Colon (tissue), 2 donors: ENCODE data around the gene TRPM2.

Source experiments
- FAIRE-seq: peaks from 2 replicates; lab custom pipeline; 2012; peaks lifted over from hg19 to GRCh38; lab: Jason Lieb, UNC
- donor health status: control.
- donor health status: control.

Gene TRPM2

GRCh38 chr21:44322621-44323325, 30.6 kb upstream of the TRPM2 start:
- FAIRE-seq: no peak

GRCh38 chr21:44323591-44323990, 29.8 kb upstream of the TRPM2 start:
- no peak for FAIRE-seq

GRCh38 chr21:44324106-44324853, 29.1 kb upstream of the TRPM2 start:
- no peak for FAIRE-seq

GRCh38 chr21:44324854-44325107, 28.6 kb upstream of the TRPM2 start:
- FAIRE-seq: no peak

GRCh38 chr21:44325386-44326271, 27.8 kb upstream of the TRPM2 start:
- no peak for FAIRE-seq

GRCh38 chr21:44326272-44326647, 27.2 kb upstream of the TRPM2 start:
- FAIRE-seq: no peak

- no peak for FAIRE-seq
Measured at GRCh38 chr21:44326716-44327602, 26.5 kb upstream of the TRPM2 start.

- no peak for FAIRE-seq
Measured at GRCh38 chr21:44327603-44327974, 25.8 kb upstream of the TRPM2 start.

- FAIRE-seq: no peak
Measured at GRCh38 chr21:44328242-44328895, 25.1 kb upstream of the TRPM2 start.

- no peak for FAIRE-seq
Measured at GRCh38 chr21:44329086-44329889, 24.1 kb upstream of the TRPM2 start.

GRCh38 chr21:44329971-44330681, 23.3 kb upstream of the TRPM2 start:
- no peak for FAIRE-seq

- FAIRE-seq: no peak
Measured at GRCh38 chr21:44330698-44331097, 22.7 kb upstream of the TRPM2 start.

GRCh38 chr21:44331209-44331608, 22.2 kb upstream of the TRPM2 start:
- no peak for FAIRE-seq

GRCh38 chr21:44331650-44332307, 21.6 kb upstream of the TRPM2 start:
- FAIRE-seq: no peak

GRCh38 chr21:44332383-44332782, 21.0 kb upstream of the TRPM2 start:
- FAIRE-seq: no peak

- FAIRE-seq: no peak
Measured at GRCh38 chr21:44332965-44333364, 20.5 kb upstream of the TRPM2 start.

- FAIRE-seq: no peak
Measured at GRCh38 chr21:44333509-44334328, 19.7 kb upstream of the TRPM2 start.

GRCh38 chr21:44334329-44335030, 18.9 kb upstream of the TRPM2 start:
- no peak for FAIRE-seq
